Aorta (tissue), 5 donors: Measurements from ENCODE around the gene XRCC6. TPM values are rescaled to one million over a fixed set of nuclear protein-coding genes. Genes with fewer than 3 reads are reported as not detected.
"Not testable (repeated sequence)": the region's sequence is repeated elsewhere in the genome, so short reads cannot be mapped to it uniquely, and the experiment has no call there.

Experiments
- ATAC-seq: fragments of 200-7000 bp; cut with Tn5 transposase; one replicate; pipeline ENCODE4 v1.9.1; 2022; ENCODE audit warnings: moderate library complexity; ENCODE audit not compliant: low FRiP score
- DNase-seq, 2 donors: peaks; one replicate each; pipeline ENCODE4 v3.0.0-alpha.2; 2020
- H3K27ac ChIP-seq, 2 donors: one replicate each; pipeline ENCODE4 v1.5.1; 2013; ENCODE audit warnings: low read length in 2 of 2, mild to moderate bottlenecking in 2 of 2, moderate library complexity in 2 of 2, control low read depth in 1 of 2, inconsistent platforms in 1 of 2, low read depth in 1 of 2
- H3K27me3 ChIP-seq, 2 donors: one replicate each; pipeline ENCODE4 v1.6.1; 2013; ENCODE audit warnings: control low read depth in 1 of 2, low read length in 1 of 2, mild to moderate bottlenecking in 1 of 2, moderate library complexity in 1 of 2; ENCODE audit not compliant: insufficient read depth in 2 of 2, control insufficient read depth in 1 of 2
- H3K36me3 ChIP-seq, 2 donors: one replicate each; pipeline ENCODE4 v1.6.1; 2013; ENCODE audit warnings: control low read depth in 1 of 2, low read length in 1 of 2, mild to moderate bottlenecking in 1 of 2; ENCODE audit not compliant: insufficient read depth in 2 of 2, control insufficient read depth in 1 of 2
- H3K4me1 ChIP-seq, 2 donors: one replicate each; pipeline ENCODE4 v1.6.1; 2013; ENCODE audit warnings: low read length in 2 of 2, control low read depth in 1 of 2, mild to moderate bottlenecking in 1 of 2, moderate library complexity in 1 of 2; ENCODE audit not compliant: insufficient read depth in 2 of 2, control insufficient read depth in 1 of 2
- H3K4me3 ChIP-seq, 2 donors: one replicate each; pipeline ENCODE4 v1.5.1; 2013; ENCODE audit warnings: low read length in 2 of 2, control low read depth in 1 of 2, mild to moderate bottlenecking in 1 of 2
- H3K9me3 ChIP-seq: one replicate; pipeline ENCODE4 v1.6.1; 2013; ENCODE audit warnings: mild to moderate bottlenecking, low read length; ENCODE audit not compliant: control insufficient read depth
- WGBS, 2 donors: extraction: QIAGEN DNeasy Blood & Tissue Kit; methylation state at CpG; one replicate each; pipeline ENCODE4 v1.1.7; 2013; 5-methylcytosine and 5-hydroxymethylcytosine counted together
- intact Hi-C, 2 donors: fragments of 100-400 bp; cut with DNase I; formaldehyde crosslinking; loops; one replicate each; pipeline versions ENCODE4 v1.14.2 to v1.15.0; 2022
- polyA plus RNA-seq, 2 donors: library from polyadenylated mRNA; stranded (reverse); fragments of 200-250 nt; gene quantifications; one replicate each; pipeline ENCODE4 v1.2.3, GENCODE V29; 2013
- total RNA-seq, 2 donors: library from RNA; stranded (reverse); fragmentation: NEBNext Ultra II Directional; extraction: Animal tissue kit (Norgen Biotek cat#: 25700); gene quantifications; one replicate each; pipeline ENCODE4 v1.2.1, GENCODE V29; 2021
- donor health status: healthy with polysubstance abuse.
- donor health status: Bipolar disorder and iron deficiency.
- donor health status: DM: no; HTN: no; CAD: no.
- donor health status: DM: no; HTN: no; CAD: no.
- donor health status: DM: yes; HTN: yes; CAD: no.

Gene XRCC6
- total and polyA plus RNA-seq, 4 donors: 93.7 to 132 (median 128) TPM

GRCh38 chr22:41661713-41662112 is 40.6 kb downstream of the XRCC6 start:
- 92% methylated on average over 2 of the region's 2 CpGs for WGBS, 2 donors
- DNase-seq (peak in 1 of 2 donors; percentile 5), ATAC-seq (no peak)
- H3K36me3 ChIP-seq: peaks cover 22% of the 10 kb centered on the region in 2 donors
- H3K9me3 ChIP-seq: no peaks in the 10 kb centered on the region
- H3K27me3 ChIP-seq: no peaks in the 10 kb centered on the region
- H3K4me3 ChIP-seq: no peak overlapping the region
- intact Hi-C loops: no loop called here
- H3K4me1 ChIP-seq: no peaks in the 10 kb centered on the region
- no peak overlapping the region for H3K27ac ChIP-seq

- not testable (repeated sequence) for H3K27me3 ChIP-seq
- H3K36me3 ChIP-seq: peaks cover 13 to 18% of the 10 kb centered on the region in 2 donors
These were observed 42.5 kb downstream of the XRCC6 start for GRCh38 chr22:41663594-41663993.

GRCh38 chr22:41664490-41664889 is 43.4 kb downstream of the XRCC6 start:
- H3K36me3 ChIP-seq: peaks cover 11 to 14% of the 10 kb centered on the region in 2 donors

More at GRCh38 chr22:41663594-41663993, 42.5 kb downstream of the XRCC6 start:
- H3K4me3 ChIP-seq, H3K9me3 ChIP-seq, H3K27ac ChIP-seq, intact Hi-C loops, ATAC-seq, H3K4me1 ChIP-seq: not testable (repeated sequence)
- DNase-seq: peak in 1 of 2 donors; percentile 47
- WGBS, 2 donors: 77 to 86% methylated on average over 7 to 9 of the region's 9 CpGs

DNA sequence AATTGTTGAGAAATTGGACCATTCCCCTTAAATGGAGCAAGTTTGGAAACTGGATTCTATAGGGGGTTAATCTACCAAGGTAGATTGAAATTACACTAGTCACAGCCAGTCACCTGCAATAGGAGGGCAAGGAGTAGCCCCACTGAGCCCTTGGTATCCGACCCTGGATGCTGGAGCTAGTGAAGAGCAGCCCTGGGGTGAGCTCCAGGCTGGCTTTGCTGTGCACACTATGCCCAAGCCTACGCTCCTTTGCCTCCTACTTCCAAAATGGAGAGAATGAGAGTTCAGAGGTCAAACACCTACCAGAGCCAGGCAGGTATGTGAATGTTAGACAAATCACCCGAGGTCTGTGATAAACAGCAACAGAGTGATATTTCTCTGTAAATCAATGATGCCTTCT is 43.9 kb downstream of the XRCC6 start:
- no peaks in the 10 kb centered on the region for H3K4me1 ChIP-seq
- DNase-seq: peak in 1 of 2 donors; percentile 5
- H3K4me3 ChIP-seq: no peak overlapping the region
- H3K27ac ChIP-seq: no peak overlapping the region
- no peak for ATAC-seq
- WGBS, 2 donors: 79 to 83% methylated on average over 3 of the region's 3 CpGs
- intact Hi-C loops: no loop called here
- H3K27me3 ChIP-seq: no peaks in the 10 kb centered on the region
- peaks cover 10 to 14% of the 10 kb centered on the region in 2 donors for H3K36me3 ChIP-seq
- H3K9me3 ChIP-seq: no peaks in the 10 kb centered on the region

More at GRCh38 chr22:41664490-41664889, 43.4 kb downstream of the XRCC6 start:
- ATAC-seq: no peak
- intact Hi-C loops: no loop called here
- Histone ChIP-seq H3K27me3 (no peaks in the 10 kb centered on the region), H3K9me3 (no peaks in the 10 kb centered on the region), H3K4me1 (no peaks in the 10 kb centered on the region), H3K4me3 (no peak overlapping the region), H3K27ac (no peak overlapping the region)
- DNase-seq: no peak

GRCh38 chr22:41668971-41669911 is 48.1 kb downstream of the XRCC6 start:
- Histone ChIP-seq H3K9me3 (no peaks in the 10 kb centered on the region), H3K4me3 (no peak overlapping the region), H3K27ac (no peak overlapping the region), H3K4me1 (no peaks in the 10 kb centered on the region), H3K36me3 (peaks cover 3% of the 10 kb centered on the region in 2 donors), H3K27me3 (no peaks in the 10 kb centered on the region)
- intact Hi-C loops: no loop called here
- DNase-seq (peak in 1 of 2 donors; percentile 54), ATAC-seq (no peak)
- 81 to 86% methylated on average over 21 of the region's 21 CpGs for WGBS, 2 donors

GRCh38 chr22:41672096-41672495 is 51.0 kb downstream of the XRCC6 start:
- DNase-seq: peak in 1 of 2 donors; percentile 27
- 84 to 93% methylated on average over 10 of the region's 10 CpGs for WGBS, 2 donors
- H3K4me1 ChIP-seq, H3K9me3 ChIP-seq, H3K36me3 ChIP-seq, H3K27ac ChIP-seq, H3K27me3 ChIP-seq, H3K4me3 ChIP-seq, intact Hi-C loops, ATAC-seq: not testable (repeated sequence)

DNA sequence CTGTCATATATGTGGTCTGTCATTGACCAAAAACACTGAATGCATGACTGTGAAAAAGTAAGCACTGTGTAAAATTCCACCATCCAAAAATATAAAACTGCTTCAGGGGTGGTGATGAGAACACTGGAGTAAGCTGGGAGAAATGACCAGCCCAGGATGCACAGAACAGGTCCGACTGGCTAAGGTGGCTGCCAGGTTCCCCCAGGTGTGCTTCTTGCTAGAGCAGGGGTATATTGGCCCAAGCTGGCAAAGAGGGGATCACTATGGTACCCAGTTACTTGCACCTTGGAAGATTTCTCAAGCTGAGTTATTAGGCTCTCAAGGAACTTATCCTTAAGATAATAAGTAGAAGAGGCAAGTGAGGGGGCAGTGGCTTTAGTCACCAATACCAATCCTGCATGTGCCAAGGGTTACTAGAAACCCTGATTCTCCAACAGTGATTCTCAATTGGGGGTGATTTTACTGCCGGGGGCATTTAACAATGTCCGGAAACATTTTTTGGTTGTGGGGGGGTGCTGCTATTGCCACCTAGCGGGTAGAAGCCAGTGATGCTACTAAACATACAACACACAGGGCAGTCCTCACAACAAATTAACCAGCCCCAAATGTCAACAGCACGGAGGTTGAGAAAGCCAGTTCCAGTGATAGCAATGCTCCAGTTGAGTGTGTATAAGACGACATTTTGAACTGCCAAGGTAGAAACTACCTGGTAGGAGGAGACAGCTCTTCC is 51.9 kb downstream of the XRCC6 start:
- no peak overlapping the region for H3K27ac ChIP-seq
- ATAC-seq: no peak
- H3K9me3 ChIP-seq: no peaks in the 10 kb centered on the region
- no peak overlapping the region for H3K4me3 ChIP-seq
- peak in 1 of 2 donors; percentile 51 for DNase-seq
- no peaks in the 10 kb centered on the region for H3K4me1 ChIP-seq
- no peaks in the 10 kb centered on the region for H3K27me3 ChIP-seq
- WGBS, 2 donors: 76 to 82% methylated on average over 6 of the region's 6 CpGs
- intact Hi-C loops: no loop called here
- peaks cover 0 to 5% of the 10 kb centered on the region in 2 donors for H3K36me3 ChIP-seq

DNA sequence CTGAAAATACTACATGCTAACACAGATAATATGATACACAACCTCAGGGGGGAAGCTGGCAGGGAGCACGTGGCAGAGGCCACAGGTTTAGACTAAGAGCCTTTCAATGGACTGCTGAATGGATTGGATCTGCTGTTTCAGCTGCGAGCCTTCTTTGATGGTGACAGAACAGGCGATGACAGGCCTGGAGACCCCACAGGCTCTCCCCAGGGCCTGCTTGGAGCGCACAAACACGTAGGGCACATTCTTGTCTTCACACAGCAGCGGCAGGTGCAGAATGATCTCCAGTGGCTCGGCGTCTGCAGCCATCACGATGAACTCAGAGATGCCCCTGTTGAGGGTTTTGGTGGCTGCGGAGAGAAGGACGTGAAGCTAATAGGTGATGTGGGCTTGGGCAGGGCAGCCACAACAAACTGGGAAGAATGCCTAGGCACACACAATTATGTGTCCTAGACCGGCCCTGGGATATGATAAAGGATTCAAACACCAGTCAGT is 53.8 kb downstream of the XRCC6 start:
- Histone ChIP-seq H3K36me3 (peaks cover 4 to 5% of the 10 kb centered on the region in 2 donors), H3K27me3 (no peaks in the 10 kb centered on the region), H3K4me1 (no peaks in the 10 kb centered on the region), H3K4me3 (no peak overlapping the region), H3K9me3 (no peaks in the 10 kb centered on the region), H3K27ac (no peak overlapping the region)
- peak in 1 of 2 donors; percentile 64 for DNase-seq
- ATAC-seq: no peak
- intact Hi-C loops: no loop called here
- WGBS, 2 donors: 74 to 79% methylated on average over 12 of the region's 12 CpGs
